ENCODE measurements around the gene KIAA1210. TPM values are rescaled to one million over a fixed set of nuclear protein-coding genes. Genes with fewer than 3 reads are reported as not detected.

Gene KIAA1210
- total RNA-seq, 1 experiment from 2014 or later: 1.2 TPM

Other genes starting within 250 kb of the KIAA1210 start
- 5.4 and 6.3 TPM in 2 replicates for gene LONRF3, start 153.2 kb downstream of the KIAA1210 start, total RNA-seq (2014; rRNA removed; shearing (Covaris generic); ENCODE audit: low replicate concordance)
- gene CT47C1, start 54.8 kb downstream of the KIAA1210 start, total RNA-seq (2014; rRNA removed; shearing (Covaris generic); ENCODE audit: low replicate concordance): not detected in 2 replicates
- gene PGRMC1, start 108.5 kb upstream of the KIAA1210 start, total RNA-seq (2014; rRNA removed; shearing (Covaris generic); ENCODE audit: low replicate concordance): 42.8 and 52.5 TPM in 2 replicates

Data from Karpas-422 (cell line).